SK-N-SH (cell line): Measurements from ENCODE around the gene UBE2E2.

ENCODE experiments used
- POLR2AphosphoS5 ChIP-seq: IDR thresholded peaks from 2 replicates; pipeline ENCODE4 v1.6.1; 2012; ENCODE audit warnings: low read depth, low read length
- SIN3A ChIP-seq: IDR thresholded peaks from 2 replicates; pipeline ENCODE4 v1.6.1; 2012; ENCODE audit warnings: low read depth, mild to moderate bottlenecking, low read length, moderate library complexity, borderline replicate concordance
- SMC3 ChIP-seq: IDR thresholded peaks from 2 replicates; pipeline ENCODE4 v1.6.1; 2012; ENCODE audit warnings: low read depth, low read length, improper control_type of control experiment
- TF ChIP-seq, protein P1 (sequence below): fragments of 200-600 bp; sonication (generic); IDR thresholded peaks from 2 replicates; pipeline ENCODE4 v1.6.1; 2017; ENCODE audit warnings: antibody characterized with exemption, mild to moderate bottlenecking, moderate library complexity

DNA sequence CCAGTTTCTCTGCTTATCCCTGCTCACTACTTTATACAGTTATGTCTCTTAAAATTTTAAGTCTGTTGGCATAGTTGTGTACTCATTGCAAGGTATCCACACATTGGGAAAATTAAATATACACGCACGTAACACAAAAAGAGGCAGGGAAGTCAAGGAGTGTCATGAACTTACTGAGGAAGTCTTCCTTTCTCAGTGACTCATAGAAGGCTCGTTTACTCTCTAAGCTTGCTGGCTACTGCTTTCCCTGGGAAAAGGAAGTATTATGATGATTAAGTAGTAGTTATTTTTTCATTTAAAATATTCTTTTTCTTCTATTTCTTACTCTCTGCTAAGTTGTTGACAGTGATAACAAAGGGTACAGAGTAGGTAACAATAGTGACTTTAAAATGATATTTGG lies 287.3 kb downstream of the UBE2E2 start:
- TF ChIP-seq SIN3A: no peak
- TF ChIP-seq, protein P1, sequence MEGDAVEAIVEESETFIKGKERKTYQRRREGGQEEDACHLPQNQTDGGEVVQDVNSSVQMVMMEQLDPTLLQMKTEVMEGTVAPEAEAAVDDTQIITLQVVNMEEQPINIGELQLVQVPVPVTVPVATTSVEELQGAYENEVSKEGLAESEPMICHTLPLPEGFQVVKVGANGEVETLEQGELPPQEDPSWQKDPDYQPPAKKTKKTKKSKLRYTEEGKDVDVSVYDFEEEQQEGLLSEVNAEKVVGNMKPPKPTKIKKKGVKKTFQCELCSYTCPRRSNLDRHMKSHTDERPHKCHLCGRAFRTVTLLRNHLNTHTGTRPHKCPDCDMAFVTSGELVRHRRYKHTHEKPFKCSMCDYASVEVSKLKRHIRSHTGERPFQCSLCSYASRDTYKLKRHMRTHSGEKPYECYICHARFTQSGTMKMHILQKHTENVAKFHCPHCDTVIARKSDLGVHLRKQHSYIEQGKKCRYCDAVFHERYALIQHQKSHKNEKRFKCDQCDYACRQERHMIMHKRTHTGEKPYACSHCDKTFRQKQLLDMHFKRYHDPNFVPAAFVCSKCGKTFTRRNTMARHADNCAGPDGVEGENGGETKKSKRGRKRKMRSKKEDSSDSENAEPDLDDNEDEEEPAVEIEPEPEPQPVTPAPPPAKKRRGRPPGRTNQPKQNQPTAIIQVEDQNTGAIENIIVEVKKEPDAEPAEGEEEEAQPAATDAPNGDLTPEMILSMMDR: no peak
- TF ChIP-seq SMC3: no peak
- no peak for TF ChIP-seq POLR2AphosphoS5
